ENCODE measurements around the gene ASMTL.

Gene ASMTL

GRCh38 chrX:1403228-1403627 is 49.5 kb downstream of the ASMTL start:
- Histone ChIP-seq H3K36me3 (peaks cover 85% of the 10 kb centered on the region), H3K4me1 (ENCODE audit: control insufficient read depth in 1 of 2, insufficient read depth in 1 of 2, low read depth in 1 of 2, low read length in 1 of 2) (no peaks in the 10 kb centered on the region), H3K27me3 (no peaks in the 10 kb centered on the region), H3K4me3 (ENCODE audit: low read depth in 1 of 2, low read length in 1 of 2) (no peak overlapping the region), H3K9me3 (no peaks in the 10 kb centered on the region), H3K27ac (no peak overlapping the region)
- TF ChIP-seq, protein P1, sequence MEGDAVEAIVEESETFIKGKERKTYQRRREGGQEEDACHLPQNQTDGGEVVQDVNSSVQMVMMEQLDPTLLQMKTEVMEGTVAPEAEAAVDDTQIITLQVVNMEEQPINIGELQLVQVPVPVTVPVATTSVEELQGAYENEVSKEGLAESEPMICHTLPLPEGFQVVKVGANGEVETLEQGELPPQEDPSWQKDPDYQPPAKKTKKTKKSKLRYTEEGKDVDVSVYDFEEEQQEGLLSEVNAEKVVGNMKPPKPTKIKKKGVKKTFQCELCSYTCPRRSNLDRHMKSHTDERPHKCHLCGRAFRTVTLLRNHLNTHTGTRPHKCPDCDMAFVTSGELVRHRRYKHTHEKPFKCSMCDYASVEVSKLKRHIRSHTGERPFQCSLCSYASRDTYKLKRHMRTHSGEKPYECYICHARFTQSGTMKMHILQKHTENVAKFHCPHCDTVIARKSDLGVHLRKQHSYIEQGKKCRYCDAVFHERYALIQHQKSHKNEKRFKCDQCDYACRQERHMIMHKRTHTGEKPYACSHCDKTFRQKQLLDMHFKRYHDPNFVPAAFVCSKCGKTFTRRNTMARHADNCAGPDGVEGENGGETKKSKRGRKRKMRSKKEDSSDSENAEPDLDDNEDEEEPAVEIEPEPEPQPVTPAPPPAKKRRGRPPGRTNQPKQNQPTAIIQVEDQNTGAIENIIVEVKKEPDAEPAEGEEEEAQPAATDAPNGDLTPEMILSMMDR (IDR thresholded peaks at IDR 0.05), result no peak

- no peaks in the 10 kb centered on the region for H3K9me3 ChIP-seq
- TF ChIP-seq, protein P1 (IDR thresholded peaks at IDR 0.05), result no peak
- no peaks in the 10 kb centered on the region for H3K4me1 ChIP-seq (ENCODE audit: control insufficient read depth in 1 of 2, insufficient read depth in 1 of 2, low read depth in 1 of 2, low read length in 1 of 2)
- no peak overlapping the region for H3K4me3 ChIP-seq (ENCODE audit: low read depth in 1 of 2, low read length in 1 of 2)
- no peak overlapping the region for H3K27ac ChIP-seq
- H3K36me3 ChIP-seq, result peaks cover 79% of the 10 kb centered on the region
- no peaks in the 10 kb centered on the region for H3K27me3 ChIP-seq
Observed at GRCh38 chrX:1401611-1402430, 50.9 kb downstream of the ASMTL start.

GRCh38 chrX:1400742-1401471 is 51.8 kb downstream of the ASMTL start:
- TF ChIP-seq, protein P1 (IDR thresholded peaks at IDR 0.05), result no peak
- H3K36me3 ChIP-seq, result peaks cover 77% of the 10 kb centered on the region

GRCh38 chrX:1400049-1400448 is 52.7 kb downstream of the ASMTL start:
- TF ChIP-seq, protein P1 (IDR thresholded peaks at IDR 0.05), result no peak
- no peaks in the 10 kb centered on the region for H3K9me3 ChIP-seq

More at GRCh38 chrX:1400742-1401471, 51.8 kb downstream of the ASMTL start:
- Histone ChIP-seq H3K9me3 (no peaks in the 10 kb centered on the region), H3K27ac (no peak overlapping the region), H3K4me1 (ENCODE audit: control insufficient read depth in 1 of 2, insufficient read depth in 1 of 2, low read depth in 1 of 2, low read length in 1 of 2) (no peaks in the 10 kb centered on the region), H3K27me3 (no peaks in the 10 kb centered on the region), H3K4me3 (ENCODE audit: low read depth in 1 of 2, low read length in 1 of 2) (no peak overlapping the region)

DNA sequence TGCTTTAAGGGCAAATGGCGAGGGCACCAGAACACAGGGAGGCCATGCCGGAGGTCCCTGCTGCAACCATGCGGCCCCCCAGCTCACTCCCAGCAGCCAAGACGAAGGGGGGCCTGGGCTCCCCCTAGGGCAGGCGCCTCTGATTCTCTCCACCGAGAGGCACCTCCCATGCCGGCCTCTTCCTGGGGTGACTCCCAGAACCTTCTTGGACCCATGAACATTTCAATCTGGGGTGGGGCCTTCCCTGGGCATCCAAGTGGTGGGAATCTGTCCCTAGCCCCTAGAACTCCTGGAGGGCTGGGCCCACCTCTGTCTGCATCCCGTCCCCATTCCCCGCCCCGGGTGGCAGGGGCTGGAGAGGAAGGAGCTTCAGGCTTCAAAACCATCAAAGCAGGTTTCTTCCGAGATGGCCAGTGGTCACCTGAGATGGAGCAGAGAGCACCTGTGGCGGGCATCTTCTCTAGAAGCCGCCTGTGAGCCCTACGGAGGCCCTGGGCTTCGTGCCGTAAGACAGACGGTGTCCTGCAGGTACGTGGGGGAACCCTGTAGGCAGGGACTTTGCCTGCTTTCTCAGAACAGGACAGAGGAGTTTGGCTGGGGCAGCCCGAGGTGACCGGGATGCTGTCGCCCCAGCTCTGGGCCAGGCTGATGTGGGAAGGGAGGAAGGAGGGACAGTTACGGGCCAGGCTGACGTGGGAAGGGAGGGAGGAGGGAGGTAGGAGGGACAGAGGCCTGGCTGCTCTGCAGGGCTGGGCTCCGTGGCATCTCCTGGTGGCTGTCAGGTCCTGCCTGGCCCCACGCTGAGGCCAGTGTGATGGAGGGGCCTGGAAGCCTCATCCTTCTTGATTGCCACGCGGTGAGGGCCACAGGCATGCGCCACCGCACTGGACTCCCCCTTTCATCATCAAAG is 54.0 kb downstream of the ASMTL start:
- no peaks in the 10 kb centered on the region for H3K9me3 ChIP-seq
- H3K27ac ChIP-seq, result no peak overlapping the region
- no peaks in the 10 kb centered on the region for H3K4me1 ChIP-seq (ENCODE audit: control insufficient read depth in 1 of 2, insufficient read depth in 1 of 2, low read depth in 1 of 2, low read length in 1 of 2)
- no peaks in the 10 kb centered on the region for H3K27me3 ChIP-seq
- H3K36me3 ChIP-seq, result peaks cover 55% of the 10 kb centered on the region
- no peak overlapping the region for H3K4me3 ChIP-seq (ENCODE audit: low read depth in 1 of 2, low read length in 1 of 2)
- TF ChIP-seq, protein P1 (IDR thresholded peaks at IDR 0.05), result no peak

More at GRCh38 chrX:1400049-1400448, 52.7 kb downstream of the ASMTL start:
- H3K4me3 ChIP-seq (ENCODE audit: low read depth in 1 of 2, low read length in 1 of 2), result no peak overlapping the region
- H3K27me3 ChIP-seq, result no peaks in the 10 kb centered on the region
- peaks cover 69% of the 10 kb centered on the region for H3K36me3 ChIP-seq
- H3K4me1 ChIP-seq (ENCODE audit: control insufficient read depth in 1 of 2, insufficient read depth in 1 of 2, low read depth in 1 of 2, low read length in 1 of 2), result no peaks in the 10 kb centered on the region
- H3K27ac ChIP-seq, result no peak overlapping the region
